Measurements from ENCODE around the gene TOP2A. TPM values are rescaled to one million over a fixed set of nuclear protein-coding genes. Genes with fewer than 3 reads are reported as not detected.

TOP2A gene
- total and polyA plus RNA-seq, 7 donors = 0.14 to 0.84 (median 0.32) TPM; not detected in 1

GRCh38 chr17:40460604-40460967, 42.9 kb upstream of the TOP2A start:
- no peak for TF ChIP-seq CTCF (IDR thresholded peaks at IDR 0.05)
- Histone ChIP-seq H3K9me3 (no peaks in the 10 kb centered on the region), H3K27me3 (ENCODE audit: insufficient read depth in 3 of 3, low read length in 2 of 3) (peaks cover 0 to 9% (median 0%) of the 10 kb centered on the region in 3 donors)

GRCh38 chr17:40459636-40460603, 42.2 kb upstream of the TOP2A start:
- H3K27ac ChIP-seq = no peak overlapping the region
- no peak overlapping the region for H3K4me3 ChIP-seq
- TF ChIP-seq CTCF (IDR thresholded peaks at IDR 0.05) = no peak
- intact Hi-C loops (cut with DNase I) = no loop called here
- H3K9me3 ChIP-seq = no peaks in the 10 kb centered on the region
- ATAC-seq (no peak), DNase-seq (no peak)
- WGBS, 3 donors = 65 to 73% (median 70%) methylated on average over 8 of the region's 8 CpGs
- no peaks in the 10 kb centered on the region for H3K4me1 ChIP-seq
- peaks cover 0 to 18% of the 10 kb centered on the region in 2 donors for H3K36me3 ChIP-seq (ENCODE audit: insufficient read depth in 1 of 2, low read depth in 1 of 2)
- peaks cover 0 to 9% (median 0%) of the 10 kb centered on the region in 3 donors for H3K27me3 ChIP-seq (ENCODE audit: insufficient read depth in 3 of 3, low read length in 2 of 3)

More at GRCh38 chr17:40460604-40460967, 42.9 kb upstream of the TOP2A start:
- WGBS, 3 donors = 46 to 73% (median 72%) methylated on average over 2 to 3 of the region's 3 CpGs
- no peaks in the 10 kb centered on the region for H3K4me1 ChIP-seq
- intact Hi-C loops (cut with DNase I) = no loop called here
- DNase-seq (no peak), ATAC-seq (no peak)
- H3K36me3 ChIP-seq (ENCODE audit: insufficient read depth in 1 of 2, low read depth in 1 of 2) = peaks cover 0 to 12% of the 10 kb centered on the region in 2 donors
- H3K27ac ChIP-seq = no peak overlapping the region
- H3K4me3 ChIP-seq = no peak overlapping the region

- intact Hi-C loops (cut with DNase I) = no loop called here
- ATAC-seq (no peak), DNase-seq (no peak)
- H3K4me1 ChIP-seq = no peaks in the 10 kb centered on the region
- H3K36me3 ChIP-seq (ENCODE audit: insufficient read depth in 1 of 2, low read depth in 1 of 2) = peaks cover 0 to 26% of the 10 kb centered on the region in 2 donors
- H3K27ac ChIP-seq = no peak overlapping the region
- H3K9me3 ChIP-seq = no peaks in the 10 kb centered on the region
- H3K4me3 ChIP-seq = no peak overlapping the region
- H3K27me3 ChIP-seq (ENCODE audit: insufficient read depth in 3 of 3, low read length in 2 of 3) = peaks cover 0 to 9% (median 0%) of the 10 kb centered on the region in 3 donors
- no peak for TF ChIP-seq CTCF (IDR thresholded peaks at IDR 0.05)
- 86 to 90% (median 89%) methylated on average over 12 of the region's 12 CpGs for WGBS, 3 donors
Measured at GRCh38 chr17:40458851-40459482, 41.3 kb upstream of the TOP2A start.

- Histone ChIP-seq H3K4me1 (no peaks in the 10 kb centered on the region), H3K36me3 (ENCODE audit: insufficient read depth in 1 of 2, low read depth in 1 of 2) (peaks cover 0 to 33% of the 10 kb centered on the region in 2 donors), H3K27ac (no peak overlapping the region), H3K9me3 (no peaks in the 10 kb centered on the region), H3K4me3 (no peak overlapping the region), H3K27me3 (ENCODE audit: insufficient read depth in 3 of 3, low read length in 2 of 3) (peaks cover 0 to 9% (median 0%) of the 10 kb centered on the region in 3 donors)
- DNase-seq (no peak), ATAC-seq (no peak)
- WGBS, 3 donors = 45 to 53% (median 47%) methylated on average over 16 of the region's 16 CpGs
- no peak for TF ChIP-seq CTCF (IDR thresholded peaks at IDR 0.05)
- intact Hi-C loops (cut with DNase I) = no loop called here
Measured at GRCh38 chr17:40457964-40458791, 40.5 kb upstream of the TOP2A start.
